Gastrocnemius medialis (tissue), 4 donors: Measurements from ENCODE around the gene SLAIN1. TPM values are rescaled to one million over a fixed set of nuclear protein-coding genes. Genes with fewer than 3 reads are reported as not detected.

Experiments used
- ATAC-seq, 2 donors: fragments of 150-250 bp; one replicate each; pipeline ENCODE4 v1.9.1; 2016
- DNase-seq, 2 donors: peaks; one replicate each; pipeline ENCODE4 v3.0.0-alpha.2; 2019
- H3K27ac ChIP-seq, 4 donors: fragments of 200-600 bp; sonication (generic); 1 replicate in 1 of 4; 2 replicates in 3 of 4; pipeline ENCODE4 v1.5.1; 2016 to 2018; ENCODE audit warnings: mild to moderate bottlenecking in 2 of 4, moderate library complexity in 1 of 4
- H3K27me3 ChIP-seq, 3 donors: fragments of 200-600 bp; sonication (generic) in 2 of 3; 1 replicate in 1 of 3; 2 replicates in 2 of 3; pipeline versions ENCODE4 v1.5.1 to v1.6.0; 2016 to 2019; ENCODE audit warnings: mild to moderate bottlenecking in 1 of 3, moderate library complexity in 1 of 3
- H3K36me3 ChIP-seq, 2 donors: fragments of 200-600 bp; sonication (generic) in 1 of 2; one replicate each; pipeline ENCODE4 v1.5.1; 2017 to 2018
- H3K4me1 ChIP-seq, 2 donors: fragments of 200-600 bp; sonication (generic) in 1 of 2; one replicate each; pipeline ENCODE4 v1.5.1; 2016 to 2017; ENCODE audit warnings: mild to moderate bottlenecking in 2 of 2
- H3K4me3 ChIP-seq, 4 donors: fragments of 200-600 bp; sonication (generic) in 3 of 4; 1 replicate in 1 of 4; 2 replicates in 3 of 4; pipeline ENCODE4 v1.5.1; 2016 to 2019; ENCODE audit warnings: mild to moderate bottlenecking in 2 of 4
- H3K9me3 ChIP-seq, 3 donors: fragments of 200-600 bp; sonication (generic) in 2 of 3; 1 replicate in 1 of 3; 2 replicates in 2 of 3; pipeline ENCODE4 v1.5.1; 2016 to 2019
- POLR2A ChIP-seq, 2 donors: fragments of 450-650 bp; IDR thresholded peaks; one replicate each; pipeline ENCODE4 v1.6.1; 2017; ENCODE audit warnings: antibody characterized with exemption in 2 of 2, mild to moderate bottlenecking in 2 of 2, moderate library complexity in 2 of 2
- in situ Hi-C, 4 donors: fragments of 200-750 bp; cut with MboI; loops; one replicate each; pipeline versions ENCODE4 v1.15.0 to v1.8.0; 2017; ENCODE audit warnings: low sequenced_read_pairs in 4 of 4
- intact Hi-C: fragments of 100-400 bp; cut with DNase I; formaldehyde crosslinking; loops from one replicate; pipeline ENCODE4 v1.15.1; 2023; ENCODE audit warnings: low total_unique reads
- total RNA-seq, 4 donors: library from RNA; depleted of rRNA; stranded (reverse); fragments of >200 nt; gene quantifications; one replicate each; pipeline versions ENCODE4 v1.1.0 to v1.2.3, GENCODE V29; 2016
- TF ChIP-seq, protein P1 (sequence below), 5 experiments: fragments of 450-650 bp in 3 of 5; fragments of 200-600 bp in 2 of 5; sonication (generic) in 2 of 5; IDR thresholded peaks in 4 of 5; conservative IDR thresholded peaks in 1 of 5; 1 replicate in 4 of 5; 2 replicates in 1 of 5; pipeline ENCODE4 v1.5.1; 2016 to 2019; ENCODE audit warnings: antibody characterized with exemption in 5 of 5, mild to moderate bottlenecking in 3 of 5, moderate library complexity in 3 of 5

Gene SLAIN1
- total RNA-seq, 4 donors from 2014 or later = 3.2 to 17.5 (median 9.9) TPM

GRCh38 chr13:77786695-77787287 is 89.3 kb downstream of the SLAIN1 start:
- in situ Hi-C loops = no loop called here

DNA sequence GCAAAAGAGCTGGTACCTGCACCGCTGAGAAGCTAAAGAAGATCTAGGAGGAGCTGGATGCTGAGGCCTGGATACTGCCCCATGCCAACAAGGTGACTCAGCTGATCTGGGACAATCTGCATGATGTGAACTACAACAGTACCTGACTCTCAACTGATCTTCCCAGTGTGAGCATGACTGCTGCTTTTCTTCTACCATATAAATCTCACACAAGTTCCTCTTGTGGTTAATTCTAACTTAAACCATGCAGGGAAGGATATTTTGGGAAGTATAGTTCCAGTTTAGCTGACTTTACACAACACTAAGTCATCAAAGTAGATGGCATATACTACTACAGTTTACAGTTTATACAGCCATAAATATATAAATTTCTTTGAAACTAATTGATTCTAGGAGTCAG is 91.9 kb downstream of the SLAIN1 start:
- H3K27ac ChIP-seq = no peak overlapping the region
- H3K27me3 ChIP-seq = no peaks in the 10 kb centered on the region
- H3K36me3 ChIP-seq = no peaks in the 10 kb centered on the region
- no peak overlapping the region for H3K4me3 ChIP-seq
- in situ Hi-C loops (no loop called here), intact Hi-C loops (no loop called here)
- peaks cover 0 to 6% (median 0%) of the 10 kb centered on the region in 3 donors for H3K9me3 ChIP-seq
- ATAC-seq = no peak
- no peak for DNase-seq
- TF ChIP-seq POLR2A (IDR thresholded peaks at IDR 0.05) = no peak
- TF ChIP-seq, protein P1, sequence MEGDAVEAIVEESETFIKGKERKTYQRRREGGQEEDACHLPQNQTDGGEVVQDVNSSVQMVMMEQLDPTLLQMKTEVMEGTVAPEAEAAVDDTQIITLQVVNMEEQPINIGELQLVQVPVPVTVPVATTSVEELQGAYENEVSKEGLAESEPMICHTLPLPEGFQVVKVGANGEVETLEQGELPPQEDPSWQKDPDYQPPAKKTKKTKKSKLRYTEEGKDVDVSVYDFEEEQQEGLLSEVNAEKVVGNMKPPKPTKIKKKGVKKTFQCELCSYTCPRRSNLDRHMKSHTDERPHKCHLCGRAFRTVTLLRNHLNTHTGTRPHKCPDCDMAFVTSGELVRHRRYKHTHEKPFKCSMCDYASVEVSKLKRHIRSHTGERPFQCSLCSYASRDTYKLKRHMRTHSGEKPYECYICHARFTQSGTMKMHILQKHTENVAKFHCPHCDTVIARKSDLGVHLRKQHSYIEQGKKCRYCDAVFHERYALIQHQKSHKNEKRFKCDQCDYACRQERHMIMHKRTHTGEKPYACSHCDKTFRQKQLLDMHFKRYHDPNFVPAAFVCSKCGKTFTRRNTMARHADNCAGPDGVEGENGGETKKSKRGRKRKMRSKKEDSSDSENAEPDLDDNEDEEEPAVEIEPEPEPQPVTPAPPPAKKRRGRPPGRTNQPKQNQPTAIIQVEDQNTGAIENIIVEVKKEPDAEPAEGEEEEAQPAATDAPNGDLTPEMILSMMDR (IDR thresholded peaks at IDR 0.05 in 4 of 5, conservative IDR thresholded peaks at IDR 0.05 in 1 of 5) = no peak
- H3K4me1 ChIP-seq = no peaks in the 10 kb centered on the region

More at GRCh38 chr13:77786695-77787287, 89.3 kb downstream of the SLAIN1 start:
- Histone ChIP-seq H3K36me3 (no peaks in the 10 kb centered on the region), H3K9me3 (no peaks in the 10 kb centered on the region), H3K4me3 (no peak overlapping the region), H3K27me3 (no peaks in the 10 kb centered on the region), H3K4me1 (no peaks in the 10 kb centered on the region), H3K27ac (no peak overlapping the region)
- ATAC-seq = no peak
- no peak for TF ChIP-seq POLR2A (IDR thresholded peaks at IDR 0.05)
- TF ChIP-seq, protein P1 (IDR thresholded peaks at IDR 0.05 in 4 of 5, conservative IDR thresholded peaks at IDR 0.05 in 1 of 5) = no peak
- intact Hi-C loops = no loop called here
- DNase-seq = no peak

DNA sequence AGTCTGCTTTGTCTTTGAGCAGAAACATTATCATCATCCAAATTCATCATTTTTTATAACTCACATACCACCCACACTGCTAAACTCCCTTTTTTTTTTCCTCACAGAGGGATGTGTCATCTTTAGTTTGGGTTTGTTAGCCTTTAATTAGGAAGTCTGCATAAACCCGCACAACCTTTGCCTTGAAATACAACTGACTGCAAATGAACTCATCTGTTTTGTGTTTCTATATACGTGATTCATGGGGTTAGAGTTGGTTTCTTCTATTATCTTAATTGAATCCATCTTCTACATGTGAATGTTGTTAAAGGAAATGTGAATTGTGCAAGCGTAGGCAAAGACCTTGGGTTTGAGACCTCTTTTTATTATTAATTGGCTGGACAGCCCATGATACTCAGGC is 102.7 kb downstream of the SLAIN1 start:
- H3K4me3 ChIP-seq = no peak overlapping the region
- ATAC-seq (no peak), DNase-seq (no peak)
- no peak overlapping the region for H3K27ac ChIP-seq
- H3K27me3 ChIP-seq = no peaks in the 10 kb centered on the region
- no peaks in the 10 kb centered on the region for H3K9me3 ChIP-seq
- in situ Hi-C loops (no loop called here), intact Hi-C loops (no loop called here)
- H3K4me1 ChIP-seq = no peaks in the 10 kb centered on the region
- H3K36me3 ChIP-seq = no peaks in the 10 kb centered on the region
- TF ChIP-seq, protein P1 (IDR thresholded peaks at IDR 0.05 in 4 of 5, conservative IDR thresholded peaks at IDR 0.05 in 1 of 5) = no peak
- no peak for TF ChIP-seq POLR2A (IDR thresholded peaks at IDR 0.05)

DNA sequence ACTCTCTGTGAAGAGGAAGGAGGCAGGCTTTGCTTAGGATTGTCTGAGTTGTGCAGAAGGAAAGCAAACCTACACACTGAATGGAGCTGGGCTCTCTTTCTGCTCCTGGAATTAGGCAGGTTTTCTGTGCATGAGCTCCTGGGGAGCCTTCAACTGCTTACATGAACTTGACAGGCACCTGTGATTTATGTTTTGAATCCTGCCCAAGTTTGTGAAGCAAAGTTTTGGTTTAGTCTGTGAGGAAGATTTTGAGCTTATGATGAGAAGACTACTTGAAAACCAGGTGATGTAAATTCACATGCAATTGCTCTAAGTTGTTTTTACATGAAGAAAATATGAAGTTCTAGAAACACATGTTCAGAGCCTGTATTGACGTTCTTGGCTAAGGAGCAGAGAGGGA is 109.0 kb downstream of the SLAIN1 start:
- no peaks in the 10 kb centered on the region for H3K4me1 ChIP-seq
- H3K36me3 ChIP-seq = no peaks in the 10 kb centered on the region
- H3K9me3 ChIP-seq = no peaks in the 10 kb centered on the region
- H3K27ac ChIP-seq = no peak overlapping the region
- DNase-seq (no peak), ATAC-seq (no peak)
- H3K27me3 ChIP-seq = no peaks in the 10 kb centered on the region
- intact Hi-C loops = no loop called here
- in situ Hi-C loops = no loop called here
- TF ChIP-seq, protein P1 (IDR thresholded peaks at IDR 0.05 in 4 of 5, conservative IDR thresholded peaks at IDR 0.05 in 1 of 5) = no peak
- TF ChIP-seq POLR2A (IDR thresholded peaks at IDR 0.05) = no peak
- no peak overlapping the region for H3K4me3 ChIP-seq
